Suppressor macrophage treated with lipopolysaccharide for 4 hours (primary cell): Measurements from ENCODE around the gene ZNF672.
A peak's percentile ranks its signal among the peaks of the same experiment; 100 is the strongest.
"Not testable (repeated sequence)": the region's sequence is repeated elsewhere in the genome, so short reads cannot be mapped to it uniquely, and the experiment has no call there.

Experiments used
- DNase-seq: peaks from one replicate; pipeline ENCODE4 v3.0.0-alpha.2; 2020

ZNF672 gene

GRCh38 chr1:248857201-248857600, 19.2 kb downstream of the ZNF672 start:
- DNase-seq: no peak

DNA sequence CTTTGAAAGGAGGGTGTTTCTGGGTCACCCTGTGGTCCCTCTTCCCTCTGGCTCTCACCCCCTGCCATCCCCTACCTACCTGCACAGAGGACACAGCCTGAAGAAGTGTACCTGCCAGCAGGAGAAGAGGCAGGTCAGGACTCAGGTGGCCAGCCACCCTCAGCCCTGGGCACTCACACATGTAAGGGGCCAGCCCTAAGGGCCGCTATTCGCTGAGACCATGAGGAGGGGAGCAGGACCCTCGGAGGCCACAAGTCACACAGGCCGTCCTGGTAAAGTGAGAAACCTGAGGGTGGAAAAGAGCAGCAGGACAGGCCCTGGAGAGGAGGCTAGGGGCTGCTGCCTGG, 19.7 kb downstream of the ZNF672 start:
- DNase-seq: no peak

GRCh38 chr1:248858096-248858890, 20.3 kb downstream of the ZNF672 start:
- DNase-seq: peak; percentile 70

DNA sequence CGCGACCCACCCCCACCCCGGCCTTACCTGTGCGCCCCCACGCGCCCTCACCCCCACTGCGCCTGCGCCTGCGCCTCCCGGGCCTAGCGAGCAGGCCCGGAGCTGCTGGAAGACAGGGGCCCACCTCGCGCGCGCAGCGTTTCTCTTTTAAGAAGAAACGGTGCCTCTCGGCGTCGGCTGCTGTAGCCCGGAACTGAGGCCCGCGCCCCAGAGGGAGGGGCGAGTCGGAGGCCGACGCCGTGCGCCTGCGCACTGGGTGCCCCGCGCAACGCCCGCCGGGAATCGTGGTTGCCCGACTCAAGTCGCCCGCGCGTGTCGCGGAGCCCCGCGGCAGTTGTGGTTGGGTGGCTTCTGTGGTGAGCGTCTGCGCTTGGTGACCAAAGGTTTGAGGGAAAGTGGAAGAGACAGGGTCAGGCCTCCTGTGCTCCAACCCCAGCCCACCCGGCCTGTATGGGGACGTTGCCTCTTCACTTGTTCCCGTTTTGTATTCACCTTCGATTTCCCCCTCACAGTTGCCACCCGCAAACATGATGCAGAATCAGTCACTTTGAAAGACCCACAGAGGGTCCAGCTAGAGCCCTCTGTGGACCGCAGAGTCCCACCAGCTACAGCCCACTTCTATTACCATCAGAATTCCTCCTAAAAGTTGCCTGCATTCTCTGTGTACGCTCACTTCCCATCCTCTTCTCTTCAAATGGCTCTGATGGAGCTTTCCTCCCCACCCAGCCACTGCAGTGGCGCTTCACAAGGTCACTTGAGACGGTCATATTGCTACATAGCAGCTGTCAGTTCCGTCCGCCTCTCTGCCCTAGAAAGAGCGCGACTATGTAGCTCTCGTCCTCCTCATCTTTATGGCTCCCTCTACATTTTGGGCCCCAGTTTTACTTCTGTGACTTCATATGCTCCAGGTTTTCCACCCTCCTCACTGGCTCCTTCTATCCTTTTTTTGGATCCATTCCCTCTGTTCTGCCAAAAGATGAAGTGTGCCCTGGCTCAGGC, 21.2 kb downstream of the ZNF672 start, which contains the start of gene ZNF692:
Gene ZNF692, minus strand, starts transcription at position 195 of the 999 bp plus-strand sequence. CDS start 776 bp downstream, outside the sequence.
- DNase-seq: peak; percentile 99

- peak; percentile 34 for DNase-seq
Observed at GRCh38 chr1:248860007-248860406, 22.0 kb downstream of the ZNF672 start.

DNA sequence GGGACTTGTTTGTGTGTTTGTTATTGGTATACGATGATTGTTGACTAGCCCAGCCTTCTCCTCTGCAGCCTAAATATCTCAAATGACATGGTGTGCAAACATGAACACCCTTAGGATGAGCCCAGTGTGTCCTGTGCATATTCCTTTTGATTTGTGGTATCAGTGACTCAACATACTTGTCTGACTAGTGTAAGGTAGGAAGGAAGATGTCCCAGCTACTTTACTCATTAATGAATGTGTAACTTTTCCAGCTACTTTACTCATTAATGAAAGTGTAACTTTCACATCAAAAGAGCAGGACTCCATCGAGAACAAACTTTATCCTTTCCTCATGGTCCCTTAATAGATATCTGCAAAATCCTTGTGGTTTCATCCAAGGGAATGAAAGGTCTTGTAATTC, 23.6 kb downstream of the ZNF672 start:
- DNase-seq: no peak

DNA sequence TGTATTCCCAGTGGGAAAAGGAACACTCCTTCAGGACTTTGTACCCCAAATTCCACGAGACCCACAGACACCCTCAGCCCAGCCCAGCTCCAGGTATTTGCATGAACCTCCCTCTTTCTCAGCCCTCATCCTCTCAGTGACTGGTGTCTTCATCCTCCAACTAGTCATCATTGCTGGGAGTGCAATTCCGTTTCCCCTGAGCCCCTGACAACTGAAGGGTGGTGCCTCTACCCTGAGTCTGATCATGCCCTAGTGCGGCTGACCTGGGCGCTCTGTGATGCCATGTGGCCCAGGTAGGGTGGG, 24.6 kb downstream of the ZNF672 start:
- DNase-seq: no peak

GRCh38 chr1:248862998-248863881, 25.2 kb downstream of the ZNF672 start:
- peak; percentile 68 for DNase-seq

GRCh38 chr1:248871837-248872401, 33.9 kb downstream of the ZNF672 start:
- DNase-seq: no peak

- peak; percentile 41 for DNase-seq
Observed at GRCh38 chr1:248872752-248873408, 34.9 kb downstream of the ZNF672 start.

DNA sequence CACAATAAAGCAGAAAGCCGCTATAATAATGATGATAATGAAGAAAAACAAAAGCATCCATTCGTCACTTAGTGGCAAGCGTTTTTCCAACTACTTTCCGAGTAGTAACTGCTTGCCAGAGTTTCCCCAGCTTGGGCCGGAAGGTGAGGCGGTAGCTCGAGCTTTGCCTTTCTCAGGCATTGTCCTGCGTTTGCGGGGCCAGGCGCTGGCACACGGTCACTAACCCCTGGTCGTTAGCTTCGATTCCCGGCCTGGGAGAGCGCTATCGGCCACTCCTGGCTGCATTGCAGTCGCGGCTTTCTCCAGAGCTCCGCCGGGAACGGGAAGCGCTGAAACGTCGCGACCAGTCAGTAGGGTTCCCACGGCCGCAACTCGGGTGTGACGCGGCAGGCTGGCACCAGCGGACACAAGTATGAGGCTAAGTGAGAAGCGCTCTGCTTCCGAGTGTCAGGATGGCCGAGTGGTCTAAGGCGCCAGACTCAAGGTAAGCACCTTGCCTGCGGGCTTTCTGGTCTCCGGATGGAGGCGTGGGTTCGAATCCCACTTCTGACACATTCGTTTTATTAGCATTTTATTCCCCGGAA, 35.5 kb downstream of the ZNF672 start:
- peak; percentile 97 for DNase-seq

DNA sequence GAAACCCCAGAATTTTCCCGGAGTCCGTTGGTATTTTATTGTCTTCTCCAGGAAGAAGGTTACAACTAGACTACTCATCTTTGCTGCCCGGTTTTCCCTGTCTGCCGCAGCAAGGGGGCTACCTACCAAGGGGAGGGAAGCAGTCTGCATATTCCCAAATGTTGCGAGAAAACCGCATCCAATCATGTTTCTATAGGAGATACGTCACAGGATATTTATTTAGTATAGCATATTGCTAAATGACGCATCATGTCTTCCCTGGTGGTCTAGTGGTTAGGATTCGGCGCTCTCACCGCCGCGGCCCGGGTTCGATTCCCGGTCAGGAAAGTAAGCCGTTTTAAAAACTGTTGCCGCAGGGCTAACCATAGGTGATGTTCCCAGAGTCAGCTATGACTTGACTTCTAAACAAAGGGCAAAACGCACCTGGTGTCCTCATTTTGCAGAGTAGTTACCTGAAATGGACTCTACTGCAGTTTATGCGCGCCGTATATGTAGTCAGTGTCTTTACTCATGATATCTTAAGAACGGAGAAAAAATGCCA, 36.0 kb downstream of the ZNF672 start:
- peak; percentile 93 for DNase-seq

GRCh38 chr1:248881261-248881660, 43.2 kb downstream of the ZNF672 start:
- no peak for DNase-seq

- not testable (repeated sequence) for DNase-seq
Observed at GRCh38 chr1:248882427-248882826, 44.4 kb downstream of the ZNF672 start.

DNA sequence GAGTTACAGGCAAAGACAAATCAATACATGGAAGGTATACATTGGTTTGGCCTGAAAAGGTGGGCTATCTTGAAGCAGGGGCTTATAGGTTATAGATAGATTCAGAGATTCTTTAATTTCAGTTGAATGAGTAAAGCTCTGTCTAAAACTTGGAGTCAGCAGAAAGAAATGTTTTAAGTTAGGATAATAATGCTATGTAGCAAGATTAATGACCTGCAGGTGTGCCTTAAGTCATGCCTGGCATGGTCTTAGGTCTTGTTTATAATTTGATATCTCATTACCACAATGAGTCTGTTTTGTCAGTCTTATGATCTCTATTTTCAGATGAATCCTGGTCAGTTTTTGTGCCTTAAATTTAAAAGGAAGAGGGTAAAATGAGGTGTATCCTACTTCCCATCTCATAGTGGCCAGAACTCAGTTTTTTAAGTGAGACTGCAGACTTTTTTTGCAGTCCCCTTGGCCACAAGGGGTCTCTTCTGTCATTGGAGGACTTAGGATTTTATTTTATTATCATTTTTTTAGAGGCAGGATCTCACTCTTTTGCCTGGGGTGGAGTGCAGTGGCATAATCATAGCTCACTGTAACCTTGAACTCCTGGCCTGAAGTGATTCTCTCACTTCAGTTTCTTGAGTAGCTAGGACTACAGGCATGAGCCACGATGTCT, 46.7 kb downstream of the ZNF672 start:
- no peak for DNase-seq

DNA sequence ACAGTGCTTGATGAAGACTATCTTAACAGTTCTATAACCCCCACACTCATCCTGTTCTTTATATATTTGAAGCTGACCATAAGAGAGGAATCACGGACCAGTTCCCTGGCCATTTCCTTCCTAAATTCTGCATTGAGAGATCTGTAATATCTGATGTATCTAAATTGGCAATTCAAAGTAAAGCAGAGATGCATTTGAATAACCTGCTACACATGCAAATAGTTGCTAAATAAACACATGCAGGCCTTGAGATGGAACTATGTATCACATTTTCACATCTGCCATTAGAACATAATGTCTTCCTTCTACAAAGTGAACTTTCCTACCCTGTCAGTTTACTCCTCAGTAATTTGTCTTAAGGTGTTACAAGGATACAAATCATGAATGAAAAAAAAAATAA, 47.6 kb downstream of the ZNF672 start:
- DNase-seq: no peak

DNA sequence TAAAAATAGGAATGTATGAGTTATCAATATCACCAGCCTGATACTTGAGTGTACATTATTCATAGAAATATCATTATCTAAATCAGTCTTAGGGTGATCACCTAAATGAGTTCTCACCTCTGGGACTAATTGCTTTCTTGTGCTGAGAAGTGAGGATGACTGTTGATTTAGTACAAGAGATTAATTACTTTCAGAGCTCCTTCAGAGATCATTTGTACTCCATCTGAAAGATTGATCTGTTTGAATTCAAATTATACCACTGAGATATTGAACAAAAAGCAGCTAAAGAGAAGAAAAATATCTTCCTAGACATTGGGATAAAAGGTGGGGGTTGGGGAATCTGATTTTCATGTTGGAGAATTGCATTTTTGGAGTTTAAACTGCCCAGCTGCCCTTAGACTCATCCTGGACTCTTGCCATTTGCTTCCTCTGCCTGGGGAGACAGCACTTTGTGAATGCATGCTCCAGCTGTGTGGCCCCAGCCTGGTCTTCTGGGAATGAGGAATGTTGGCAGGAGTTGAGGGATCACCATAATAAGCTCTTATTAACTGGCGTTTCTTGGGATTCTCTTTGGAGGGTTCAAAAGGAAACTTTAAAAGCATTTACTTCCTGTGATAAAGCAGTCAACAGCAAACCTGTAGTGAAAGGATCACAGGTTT, 48.3 kb downstream of the ZNF672 start:
- no peak for DNase-seq

GRCh38 chr1:248889914-248890243, 51.9 kb downstream of the ZNF672 start:
- not testable (repeated sequence) for DNase-seq

- no peak for DNase-seq
Observed at GRCh38 chr1:248890549-248891498, 52.8 kb downstream of the ZNF672 start.
